Measurements from ENCODE around the gene OR10H1.

Gene OR10H1

DNA sequence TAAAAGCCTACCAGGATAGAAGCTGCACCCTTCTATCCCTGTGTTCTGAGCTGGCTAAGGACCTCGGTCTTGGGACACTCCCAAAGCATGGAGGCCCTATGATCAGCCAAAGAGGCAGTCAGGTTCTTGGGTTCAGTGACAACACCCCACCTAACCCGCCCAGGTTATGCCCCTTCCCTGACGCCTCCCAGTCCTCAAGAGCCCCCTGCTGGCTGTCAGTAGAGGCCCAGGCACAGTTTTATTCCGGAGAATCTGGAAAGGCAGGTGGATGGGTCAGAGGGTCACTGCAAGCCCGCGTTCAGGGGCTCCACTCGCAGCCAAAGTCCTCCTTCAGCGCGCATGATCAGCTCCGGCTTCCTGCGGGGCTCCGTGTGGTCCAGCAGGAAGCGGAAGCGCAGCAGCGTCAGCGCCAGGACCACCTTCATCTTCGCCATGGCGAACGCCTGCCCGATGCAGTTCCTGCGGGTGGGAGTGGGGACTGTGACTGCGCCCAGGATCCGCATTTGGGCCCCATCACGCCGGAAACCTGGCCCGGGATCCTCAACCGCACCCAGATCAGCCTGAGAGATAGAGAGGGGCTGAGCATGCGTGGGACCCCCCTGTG lies 55.4 kb downstream of the OR10H1 start:
- no peak for DNase-seq

DNA sequence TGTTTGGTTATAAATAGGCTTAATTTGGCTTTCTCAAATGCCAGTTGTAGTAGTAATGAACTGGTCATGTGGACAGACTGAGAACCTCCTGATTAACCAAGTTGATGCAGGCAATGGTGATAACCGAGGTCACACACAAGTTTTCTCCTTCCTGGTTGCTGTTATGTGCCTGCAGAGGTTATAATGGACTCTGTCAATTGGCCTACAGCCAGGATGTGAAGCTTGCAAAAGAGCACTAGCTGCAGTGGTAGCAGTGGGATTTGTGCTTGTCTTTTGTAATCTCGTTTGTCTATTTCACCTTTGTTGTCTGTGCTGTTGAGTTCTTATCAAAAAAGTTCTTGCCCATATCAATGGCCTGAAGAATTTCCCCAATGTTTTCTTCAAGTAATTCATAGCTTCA lies 57.1 kb downstream of the OR10H1 start:
- DNase-seq = no peak

Measured in left hindlimb (tissue), 1 donor.